ENCODE data around the gene CABP4. TPM values are rescaled to one million over a fixed set of nuclear protein-coding genes. Genes with fewer than 3 reads are reported as not detected.
A peak's percentile ranks its signal among the peaks of the same experiment; 100 is the strongest.

CABP4 gene
- total and polyA plus RNA-seq, 2 donors = 0.52 to 1.6 TPM

GRCh38 chr11:67495234-67496005 is 40.3 kb downstream of the CABP4 start:
- Histone ChIP-seq H3K36me3 (ENCODE audit: control insufficient read depth in 2 of 2, insufficient read depth in 2 of 2, low read length in 1 of 2) (peaks cover 64 to 96% of the 10 kb centered on the region in 2 donors), H3K27ac (ENCODE audit: low read depth in 1 of 2, low read length in 1 of 2) (no peak overlapping the region), H3K9me3 (ENCODE audit: control insufficient read depth in 2 of 2, insufficient read depth in 1 of 2, low read length in 1 of 2) (no peaks in the 10 kb centered on the region), H3K4me1 (ENCODE audit: control insufficient read depth in 2 of 2, insufficient read depth in 2 of 2, low read length in 2 of 2) (no peaks in the 10 kb centered on the region), H3K4me3 (ENCODE audit: low read length in 2 of 2) (no peak overlapping the region), H3K27me3 (ENCODE audit: control insufficient read depth in 2 of 2, insufficient read depth in 1 of 2, low read length in 1 of 2) (no peaks in the 10 kb centered on the region)
- 97% methylated on average over 16 of the region's 16 CpGs for WGBS
- DNase-seq (ENCODE audit: low read depth in 6 of 9, low spot score in 9 of 9) = no peak

GRCh38 chr11:67496113-67496512 is 41.0 kb downstream of the CABP4 start:
- no peaks in the 10 kb centered on the region for H3K27me3 ChIP-seq (ENCODE audit: control insufficient read depth in 2 of 2, insufficient read depth in 1 of 2, low read length in 1 of 2)
- H3K9me3 ChIP-seq (ENCODE audit: control insufficient read depth in 2 of 2, insufficient read depth in 1 of 2, low read length in 1 of 2) = no peaks in the 10 kb centered on the region
- no peak for DNase-seq (ENCODE audit: low read depth in 6 of 9, low spot score in 9 of 9)
- peaks cover 61 to 92% of the 10 kb centered on the region in 2 donors for H3K36me3 ChIP-seq (ENCODE audit: control insufficient read depth in 2 of 2, insufficient read depth in 2 of 2, low read length in 1 of 2)
- WGBS = 97% methylated on average over 12 of the region's 12 CpGs
- no peak overlapping the region for H3K4me3 ChIP-seq (ENCODE audit: low read length in 2 of 2)
- no peaks in the 10 kb centered on the region for H3K4me1 ChIP-seq (ENCODE audit: control insufficient read depth in 2 of 2, insufficient read depth in 2 of 2, low read length in 2 of 2)
- no peak overlapping the region for H3K27ac ChIP-seq (ENCODE audit: low read depth in 1 of 2, low read length in 1 of 2)

GRCh38 chr11:67497656-67498291 is 42.6 kb downstream of the CABP4 start:
- no peak for DNase-seq (ENCODE audit: low read depth in 6 of 9, low spot score in 9 of 9)
- Histone ChIP-seq H3K36me3 (ENCODE audit: control insufficient read depth in 2 of 2, insufficient read depth in 2 of 2, low read length in 1 of 2) (peaks cover 60 to 92% of the 10 kb centered on the region in 2 donors), H3K27ac (ENCODE audit: low read depth in 1 of 2, low read length in 1 of 2) (no peak overlapping the region), H3K27me3 (ENCODE audit: control insufficient read depth in 2 of 2, insufficient read depth in 1 of 2, low read length in 1 of 2) (no peaks in the 10 kb centered on the region), H3K4me3 (ENCODE audit: low read length in 2 of 2) (no peak overlapping the region), H3K9me3 (ENCODE audit: control insufficient read depth in 2 of 2, insufficient read depth in 1 of 2, low read length in 1 of 2) (no peaks in the 10 kb centered on the region), H3K4me1 (ENCODE audit: control insufficient read depth in 2 of 2, insufficient read depth in 2 of 2, low read length in 2 of 2) (no peaks in the 10 kb centered on the region)
- 97% methylated on average over 21 of the region's 21 CpGs for WGBS

GRCh38 chr11:67498544-67498972 is 43.4 kb downstream of the CABP4 start:
- Histone ChIP-seq H3K4me1 (ENCODE audit: control insufficient read depth in 2 of 2, insufficient read depth in 2 of 2, low read length in 2 of 2) (peaks cover 4 to 6% of the 10 kb centered on the region in 2 donors), H3K27ac (ENCODE audit: low read depth in 1 of 2, low read length in 1 of 2) (no peak overlapping the region), H3K9me3 (ENCODE audit: control insufficient read depth in 2 of 2, insufficient read depth in 1 of 2, low read length in 1 of 2) (no peaks in the 10 kb centered on the region), H3K27me3 (ENCODE audit: control insufficient read depth in 2 of 2, insufficient read depth in 1 of 2, low read length in 1 of 2) (peaks cover 0 to 5% of the 10 kb centered on the region in 2 donors), H3K36me3 (ENCODE audit: control insufficient read depth in 2 of 2, insufficient read depth in 2 of 2, low read length in 1 of 2) (peaks cover 53 to 85% of the 10 kb centered on the region in 2 donors), H3K4me3 (ENCODE audit: low read length in 2 of 2) (no peak overlapping the region)
- 98% methylated on average over 21 of the region's 21 CpGs for WGBS
- no peak for DNase-seq (ENCODE audit: low read depth in 6 of 9, low spot score in 9 of 9)

- DNase-seq (ENCODE audit: low read depth in 6 of 9, low spot score in 9 of 9) = no peak
- H3K36me3 ChIP-seq (ENCODE audit: control insufficient read depth in 2 of 2, insufficient read depth in 2 of 2, low read length in 1 of 2) = peaks cover 45 to 72% of the 10 kb centered on the region in 2 donors
- H3K9me3 ChIP-seq (ENCODE audit: control insufficient read depth in 2 of 2, insufficient read depth in 1 of 2, low read length in 1 of 2) = no peaks in the 10 kb centered on the region
- peaks cover 12 to 13% of the 10 kb centered on the region in 2 donors for H3K4me1 ChIP-seq (ENCODE audit: control insufficient read depth in 2 of 2, insufficient read depth in 2 of 2, low read length in 2 of 2)
- peak overlapping the region in 1 of 2 donors; percentile 26 for H3K27ac ChIP-seq (ENCODE audit: low read depth in 1 of 2, low read length in 1 of 2)
- 98% methylated on average over 26 of the region's 26 CpGs for WGBS
- H3K27me3 ChIP-seq (ENCODE audit: control insufficient read depth in 2 of 2, insufficient read depth in 1 of 2, low read length in 1 of 2) = peaks cover 0 to 15% of the 10 kb centered on the region in 2 donors
- no peak overlapping the region for H3K4me3 ChIP-seq (ENCODE audit: low read length in 2 of 2)
These were observed 44.8 kb downstream of the CABP4 start for GRCh38 chr11:67499808-67500483.

- Histone ChIP-seq H3K4me1 (ENCODE audit: control insufficient read depth in 2 of 2, insufficient read depth in 2 of 2, low read length in 2 of 2) (peaks cover 14 to 15% of the 10 kb centered on the region in 2 donors), H3K36me3 (ENCODE audit: control insufficient read depth in 2 of 2, insufficient read depth in 2 of 2, low read length in 1 of 2) (peaks cover 41 to 67% of the 10 kb centered on the region in 2 donors)
- WGBS = 92% methylated on average over 1 of the region's 1 CpG
These were observed 45.3 kb downstream of the CABP4 start for GRCh38 chr11:67500484-67500821.

GRCh38 chr11:67500831-67501715 is 45.9 kb downstream of the CABP4 start:
- H3K4me3 ChIP-seq (ENCODE audit: low read length in 2 of 2) = no peak overlapping the region
- H3K27me3 ChIP-seq (ENCODE audit: control insufficient read depth in 2 of 2, insufficient read depth in 1 of 2, low read length in 1 of 2) = peaks cover 0 to 15% of the 10 kb centered on the region in 2 donors
- H3K9me3 ChIP-seq (ENCODE audit: control insufficient read depth in 2 of 2, insufficient read depth in 1 of 2, low read length in 1 of 2) = no peaks in the 10 kb centered on the region
- H3K27ac ChIP-seq (ENCODE audit: low read depth in 1 of 2, low read length in 1 of 2) = no peak overlapping the region
- 97% methylated on average over 9 of the region's 9 CpGs for WGBS
- no peak for DNase-seq (ENCODE audit: low read depth in 6 of 9, low spot score in 9 of 9)
- H3K36me3 ChIP-seq (ENCODE audit: control insufficient read depth in 2 of 2, insufficient read depth in 2 of 2, low read length in 1 of 2) = peaks cover 36 to 60% of the 10 kb centered on the region in 2 donors
- H3K4me1 ChIP-seq (ENCODE audit: control insufficient read depth in 2 of 2, insufficient read depth in 2 of 2, low read length in 2 of 2) = peaks cover 20 to 21% of the 10 kb centered on the region in 2 donors

More at GRCh38 chr11:67500484-67500821, 45.3 kb downstream of the CABP4 start:
- DNase-seq (ENCODE audit: low read depth in 6 of 9, low spot score in 9 of 9) = no peak
- Histone ChIP-seq H3K9me3 (ENCODE audit: control insufficient read depth in 2 of 2, insufficient read depth in 1 of 2, low read length in 1 of 2) (no peaks in the 10 kb centered on the region), H3K27ac (ENCODE audit: low read depth in 1 of 2, low read length in 1 of 2) (peak overlapping the region in 1 of 2 donors; percentile 26), H3K4me3 (ENCODE audit: low read length in 2 of 2) (no peak overlapping the region), H3K27me3 (ENCODE audit: control insufficient read depth in 2 of 2, insufficient read depth in 1 of 2, low read length in 1 of 2) (peaks cover 0 to 15% of the 10 kb centered on the region in 2 donors)

GRCh38 chr11:67501854-67502253 is 46.7 kb downstream of the CABP4 start:
- Histone ChIP-seq H3K9me3 (ENCODE audit: control insufficient read depth in 2 of 2, insufficient read depth in 1 of 2, low read length in 1 of 2) (no peaks in the 10 kb centered on the region), H3K27me3 (ENCODE audit: control insufficient read depth in 2 of 2, insufficient read depth in 1 of 2, low read length in 1 of 2) (peaks cover 0 to 15% of the 10 kb centered on the region in 2 donors), H3K36me3 (ENCODE audit: control insufficient read depth in 2 of 2, insufficient read depth in 2 of 2, low read length in 1 of 2) (peaks cover 41 to 57% of the 10 kb centered on the region in 2 donors), H3K27ac (ENCODE audit: low read depth in 1 of 2, low read length in 1 of 2) (no peak overlapping the region), H3K4me1 (ENCODE audit: control insufficient read depth in 2 of 2, insufficient read depth in 2 of 2, low read length in 2 of 2) (peaks cover 26 to 29% of the 10 kb centered on the region in 2 donors), H3K4me3 (ENCODE audit: low read length in 2 of 2) (no peak overlapping the region)
- 99% methylated on average over 18 of the region's 18 CpGs for WGBS
- no peak for DNase-seq (ENCODE audit: low read depth in 6 of 9, low spot score in 9 of 9)
